B cell (primary cell): ENCODE measurements around the gene TMBIM1. TPM values are rescaled to one million over a fixed set of nuclear protein-coding genes. Genes with fewer than 3 reads are reported as not detected.

Experiments used
- ATAC-seq: fragments of 200-7000 bp; cut with Tn5 transposase; one replicate; pipeline ENCODE4 v1.10.0; 2021; ENCODE audit warnings: low read depth, mild to moderate bottlenecking, moderate number of reproducible peaks, moderate library complexity
- CTCF ChIA-PET: fragments of 350-600 bp; sonication (Branson Sonifier 250); formaldehyde crosslinking; loops from one replicate; lab custom pipeline; 2021; ENCODE audit warnings: antibody characterized with exemption, inconsistent platforms; lab: Charles Lee
- POLR2A ChIA-PET: fragments of 350-600 bp; sonication (Branson Sonifier 250); formaldehyde crosslinking; loops from one replicate; lab custom pipeline; 2021; ENCODE audit warnings: antibody characterized with exemption; lab: Charles Lee
- DNase-seq: peaks from one replicate; pipeline ENCODE4 v3.0.0; 2013
- H2AFZ ChIP-seq: 2 replicates; pipeline ENCODE4 v1.6.1; 2012; ENCODE audit warnings: mild to moderate bottlenecking, low read depth, low read length; ENCODE audit not compliant: insufficient read depth, poor library complexity, severe bottlenecking
- H3K27ac ChIP-seq, 2 donors: 1 replicate in 1 of 2; 2 replicates in 1 of 2; pipeline ENCODE4 v1.5.1; 2012 to 2013; ENCODE audit warnings: low read length in 2 of 2, mild to moderate bottlenecking in 2 of 2, moderate library complexity in 1 of 2
- H3K27me3 ChIP-seq, 4 experiments: fragments of 200-600 bp in 1 of 4; sonication (generic) in 1 of 4; replicated peaks in 1 of 4; 1 replicate in 2 of 4; 2 replicates in 2 of 4; pipeline versions ENCODE4 v1.6.1 to v1.7.0; 2013 to 2016; ENCODE audit warnings: low read length in 3 of 4, mild to moderate bottlenecking in 2 of 4, mixed read lengths in 1 of 4, moderate library complexity in 1 of 4; ENCODE audit not compliant: insufficient read depth in 4 of 4, control insufficient read depth in 3 of 4; ENCODE audit errors: control extremely low read depth in 1 of 4
- H3K36me3 ChIP-seq, 2 experiments: replicated peaks in 1 of 2; 1 replicate in 1 of 2; 2 replicates in 1 of 2; pipeline versions ENCODE4 v1.6.1 to v1.7.1; 2013; ENCODE audit warnings: low read length in 1 of 2; ENCODE audit not compliant: insufficient read depth in 2 of 2, control insufficient read depth in 1 of 2; ENCODE audit errors: control extremely low read depth in 1 of 2, extremely low read depth in 1 of 2
- H3K4me1 ChIP-seq, 2 donors: fragments of 200-600 bp in 1 of 2; sonication (generic) in 1 of 2; 1 replicate in 1 of 2; 2 replicates in 1 of 2; pipeline versions ENCODE4 v1.5.1 to v1.6.1; 2013 to 2017; ENCODE audit warnings: low read length in 2 of 2; ENCODE audit not compliant: control insufficient read depth in 2 of 2, insufficient read depth in 2 of 2
- H3K4me2 ChIP-seq: replicated peaks from 2 replicates; pipeline ENCODE3; 2012; ENCODE audit warnings: mild to moderate bottlenecking, low read depth, low read length; ENCODE audit not compliant: poor library complexity, severe bottlenecking
- H3K4me3 ChIP-seq, 5 experiments: fragments of 200-600 bp in 1 of 5; sonication (generic) in 1 of 5; 1 replicate in 3 of 5; 2 replicates in 2 of 5; pipeline versions ENCODE4 v1.5.1 to v1.7.0; 2011 to 2016; ENCODE audit warnings: low read length in 4 of 5, mild to moderate bottlenecking in 4 of 5, low read depth in 2 of 5, control low read depth in 1 of 5, moderate library complexity in 1 of 5; ENCODE audit not compliant: insufficient read depth in 1 of 5; ENCODE audit errors: control extremely low read depth in 1 of 5, extremely low read depth in 1 of 5
- H3K79me2 ChIP-seq: fragments of 200-600 bp; sonication (generic); one replicate; pipeline ENCODE4 v1.6.0; 2016; ENCODE audit warnings: low read length; ENCODE audit not compliant: control insufficient read depth, insufficient read depth
- H3K9ac ChIP-seq: fragments of 200-600 bp; sonication (generic); 2 replicates; pipeline ENCODE4 v1.6.1; 2017; ENCODE audit warnings: mild to moderate bottlenecking, low read length, moderate library complexity
- H3K9me3 ChIP-seq, 3 donors: one replicate each; pipeline versions ENCODE4 v1.6.1 to v1.7.1; 2013; ENCODE audit warnings: low read length in 2 of 3; ENCODE audit not compliant: control insufficient read depth in 2 of 3, insufficient read depth in 1 of 3; ENCODE audit errors: control extremely low read depth in 1 of 3
- H4K20me1 ChIP-seq: 2 replicates; pipeline ENCODE4 v1.6.0; 2012; ENCODE audit warnings: mild to moderate bottlenecking, low read length; ENCODE audit not compliant: insufficient read depth, control insufficient read depth, poor library complexity, severe bottlenecking
- H3K27ac Mint-ChIP-seq: one replicate; pipeline ENCODE4 v1.8.0; 2021; ENCODE audit warnings: mixed read lengths
- H3K27me3 Mint-ChIP-seq: one replicate; pipeline ENCODE4 v1.8.0; 2021; ENCODE audit warnings: mixed read lengths
- H3K4me1 Mint-ChIP-seq: one replicate; pipeline ENCODE4 v1.8.0; 2021; ENCODE audit warnings: mixed read lengths
- H3K4me3 Mint-ChIP-seq: one replicate; pipeline ENCODE4 v1.8.0; 2021; ENCODE audit warnings: mixed read lengths
- H3K9me3 Mint-ChIP-seq: one replicate; pipeline ENCODE4 v1.8.0; 2022; ENCODE audit warnings: mixed read lengths; ENCODE audit not compliant: insufficient read depth
- CTCF ChIP-seq: fragments of 200-600 bp; IDR thresholded peaks from one replicate; pipeline ENCODE4 v1.8.0; 2022; ENCODE audit warnings: antibody characterized with exemption, mild to moderate bottlenecking
- EZH2 ChIP-seq: IDR thresholded peaks from 2 replicates; pipeline ENCODE4 v1.6.1; 2012; ENCODE audit warnings: borderline replicate concordance, low read depth, mild to moderate bottlenecking, moderate library complexity, low read length; ENCODE audit not compliant: insufficient read depth, poor library complexity, severe bottlenecking
- WGBS: methylation state at CpG from one replicate; pipeline ENCODE4 v1.1.5; 2013; ENCODE audit warnings: missing lambda C conversion rate; ENCODE audit not compliant: insufficient coverage; 5-methylcytosine and 5-hydroxymethylcytosine counted together
- intact Hi-C: fragments of 100-400 bp; cut with micrococcal nuclease; formaldehyde crosslinking; loops from one replicate; pipeline ENCODE4 v1.10.0; 2022
- polyA plus RNA-seq: library from polyadenylated mRNA; depleted of rRNA; stranded (reverse); fragments of >200 nt; gene quantifications from 2 replicates; pipeline ENCODE4 v1.2.3, GENCODE V29; 2012
- total RNA-seq, 2 donors: library from RNA; stranded (reverse); fragments of 120-200 nt in 1 of 2; gene quantifications; 1 replicate in 1 of 2; 2 replicates in 1 of 2; pipeline versions ENCODE4 v1.2.3 to v1.2.4, GENCODE V29; 2013 to 2022

Gene TMBIM1
- total and polyA plus RNA-seq, 2 donors (not counting 1 experiment from before 2014, with no cell fraction given), result 68.7 to 137 TPM

GRCh38 chr2:218233543-218233942, 58.8 kb downstream of the TMBIM1 start:
- intact Hi-C loops, result no loop called here
- no peaks in the 10 kb centered on the region for H3K27me3 Mint-ChIP-seq
- no peak overlapping the region for H3K4me3 Mint-ChIP-seq
- CTCF ChIA-PET, result interaction anchor here (2.0 kb wide), 1 partner anchor 24 kb away, joined by 8 read pairs; no protein-coding TSS in a partner anchor
- Histone ChIP-seq H3K9ac (no peak overlapping the region), H3K36me3 (peaks cover 8 to 94% of the 10 kb centered on the region in 2 experiments), H4K20me1 (peaks cover 62% of the 10 kb centered on the region), H3K9me3 (no peaks in the 10 kb centered on the region), H3K27me3 (no peaks in the 10 kb centered on the region), H3K4me1 (peaks cover 25% of the 10 kb centered on the region in 2 donors), H3K27ac (no peak overlapping the region), H3K79me2 (peaks cover 64% of the 10 kb centered on the region), H3K4me2 (no peak overlapping the region), H2AFZ (no peak overlapping the region), H3K4me3 (no peak overlapping the region)
- peak overlapping the region; percentile 26 for H3K27ac Mint-ChIP-seq
- no peak for ATAC-seq
- POLR2A ChIA-PET, result no interaction called here
- no peaks in the 10 kb centered on the region for H3K9me3 Mint-ChIP-seq
- TF ChIP-seq CTCF (no peak), EZH2 (no peak)
- peaks cover 26% of the 10 kb centered on the region for H3K4me1 Mint-ChIP-seq
- 91% methylated on average over 4 of the region's 4 CpGs for WGBS
- no peak for DNase-seq

- DNase-seq, result peak; percentile 44
- H3K27me3 Mint-ChIP-seq, result no peaks in the 10 kb centered on the region
- Histone ChIP-seq H3K9me3 (no peaks in the 10 kb centered on the region), H3K4me2 (peak overlapping the region; percentile 13), H3K4me1 (peaks cover 31 to 36% of the 10 kb centered on the region in 2 donors), H4K20me1 (peaks cover 83% of the 10 kb centered on the region), H3K36me3 (peaks cover 4 to 86% of the 10 kb centered on the region in 2 experiments), H3K27me3 (no peaks in the 10 kb centered on the region), H3K79me2 (peaks cover 77% of the 10 kb centered on the region), H3K27ac (peak overlapping the region in 1 of 2 donors; percentile 60), H3K4me3 (no peak overlapping the region), H2AFZ (no peak overlapping the region), H3K9ac (no peak overlapping the region)
- TF ChIP-seq CTCF (peak; percentile 42), EZH2 (no peak)
- ChIA-PET CTCF (interaction anchor here (0.7 to 2.4 kb wide), 5 partner anchors 9 to 63 kb away, joined by 3 to 16 read pairs (median 5); partner anchors contain the start of gene TMBIM1), POLR2A (interaction anchor here (1.2 kb wide), 1 partner anchor 9 kb away, joined by 5 read pairs; no protein-coding TSS in a partner anchor)
- intact Hi-C loops, result no loop called here
- peak overlapping the region; percentile 29 for H3K4me3 Mint-ChIP-seq
- peaks cover 39% of the 10 kb centered on the region for H3K4me1 Mint-ChIP-seq
- no peaks in the 10 kb centered on the region for H3K9me3 Mint-ChIP-seq
- no CpG with 5 or more reads among the region's 1 CpG for WGBS
- peak overlapping the region; percentile 78 for H3K27ac Mint-ChIP-seq
- no peak for ATAC-seq
Measured at GRCh38 chr2:218230882-218231281, 61.4 kb downstream of the TMBIM1 start.
